HG02852 (cell line): ENCODE data around the gene B3GNT5.

Source experiments
- ATAC-seq: cut with Tn5 transposase; IDR thresholded peaks from one replicate; pipeline ENCODE4 v1.9.1; 2021; ENCODE audit warnings: mild to moderate bottlenecking, moderate library complexity; ENCODE audit not compliant: unreplicated experiment

The B3GNT5 gene, protein sequence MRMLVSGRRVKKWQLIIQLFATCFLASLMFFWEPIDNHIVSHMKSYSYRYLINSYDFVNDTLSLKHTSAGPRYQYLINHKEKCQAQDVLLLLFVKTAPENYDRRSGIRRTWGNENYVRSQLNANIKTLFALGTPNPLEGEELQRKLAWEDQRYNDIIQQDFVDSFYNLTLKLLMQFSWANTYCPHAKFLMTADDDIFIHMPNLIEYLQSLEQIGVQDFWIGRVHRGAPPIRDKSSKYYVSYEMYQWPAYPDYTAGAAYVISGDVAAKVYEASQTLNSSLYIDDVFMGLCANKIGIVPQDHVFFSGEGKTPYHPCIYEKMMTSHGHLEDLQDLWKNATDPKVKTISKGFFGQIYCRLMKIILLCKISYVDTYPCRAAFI

DNA sequence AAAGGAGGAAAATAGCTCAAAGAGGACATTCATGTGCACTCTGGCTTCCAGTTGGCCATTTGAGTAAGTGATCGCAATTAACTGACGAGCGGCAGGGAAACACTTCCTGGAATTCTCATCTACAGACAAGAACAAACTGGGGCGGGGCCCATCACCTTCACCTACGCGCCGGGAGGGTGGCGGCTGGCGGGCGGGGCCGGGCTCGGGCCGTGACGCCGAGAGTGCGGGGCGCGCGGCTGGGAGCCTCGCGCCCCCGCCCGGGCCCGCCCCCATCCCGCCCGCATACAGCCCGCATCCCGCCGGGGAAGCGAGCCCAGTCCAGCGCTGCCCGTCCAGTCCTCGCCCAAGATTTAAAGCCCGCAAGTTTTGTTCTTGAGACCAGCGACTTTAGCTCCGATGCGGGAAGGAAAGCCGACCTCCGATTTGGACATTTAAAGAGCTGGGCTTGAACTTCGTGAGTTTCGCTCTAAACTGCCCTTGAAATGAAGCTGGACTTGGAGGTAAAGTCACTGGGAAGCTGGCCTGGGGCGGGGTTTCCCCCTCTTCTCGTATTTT is at the start of gene B3GNT5:
Gene B3GNT5 (plus strand): TSS at position 281 of the 555 bp plus-strand sequence. CDS start 16,546 bp downstream, outside the sequence.
- no peak for ATAC-seq

- no peak for ATAC-seq
Measured at GRCh38 chr3:183203670-183204069, 49.4 kb upstream of the B3GNT5 start.

- no peak for ATAC-seq
Measured at GRCh38 chr3:183208260-183208659, 44.8 kb upstream of the B3GNT5 start.

DNA sequence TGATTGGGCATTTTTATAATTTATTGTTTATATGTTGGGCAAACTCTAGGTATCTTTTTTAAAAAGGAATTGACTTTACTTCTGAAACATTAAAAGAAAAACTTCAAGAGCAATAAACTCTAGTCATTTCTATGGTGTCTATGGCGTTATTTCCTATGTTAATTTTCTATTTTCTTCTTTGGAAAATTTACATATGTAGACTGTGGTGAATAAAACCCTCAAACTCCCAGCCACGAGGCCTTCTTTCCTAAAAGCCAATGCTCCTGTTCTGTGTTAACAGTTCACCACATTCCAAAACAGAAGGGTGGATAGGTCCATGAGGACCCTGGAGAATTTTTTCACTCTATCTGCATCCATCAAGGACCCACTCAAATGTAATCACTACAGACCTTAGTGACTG is 44.3 kb upstream of the B3GNT5 start:
- no peak for ATAC-seq

- ATAC-seq: no peak
Measured at GRCh38 chr3:183210341-183210740, 42.7 kb upstream of the B3GNT5 start.

DNA sequence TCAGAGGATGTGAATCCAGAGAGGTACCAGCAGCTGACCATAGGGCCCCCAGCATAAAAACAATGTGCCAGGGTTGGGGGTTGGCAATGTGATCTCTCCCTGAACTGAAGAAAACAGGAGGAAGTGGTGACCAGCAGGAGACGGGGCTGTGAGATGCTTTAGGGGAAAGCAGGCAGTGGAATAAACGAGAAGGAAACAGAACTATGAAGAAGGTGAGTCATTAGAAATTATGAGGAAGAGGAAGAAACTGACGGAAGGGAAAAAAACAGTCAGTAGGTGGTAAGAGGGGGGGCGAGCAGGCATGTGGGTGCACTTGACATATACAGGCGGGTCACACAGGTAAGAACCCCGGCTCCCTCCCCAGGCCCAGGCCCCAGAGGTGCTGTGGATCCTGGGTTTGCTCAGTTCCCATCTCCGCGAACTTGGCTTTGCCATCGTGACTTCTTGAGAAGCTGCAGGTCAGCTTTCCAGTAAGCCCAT is 42.2 kb upstream of the B3GNT5 start:
- no peak for ATAC-seq

- ATAC-seq: no peak
Measured at GRCh38 chr3:183211352-183211751, 41.7 kb upstream of the B3GNT5 start.

DNA sequence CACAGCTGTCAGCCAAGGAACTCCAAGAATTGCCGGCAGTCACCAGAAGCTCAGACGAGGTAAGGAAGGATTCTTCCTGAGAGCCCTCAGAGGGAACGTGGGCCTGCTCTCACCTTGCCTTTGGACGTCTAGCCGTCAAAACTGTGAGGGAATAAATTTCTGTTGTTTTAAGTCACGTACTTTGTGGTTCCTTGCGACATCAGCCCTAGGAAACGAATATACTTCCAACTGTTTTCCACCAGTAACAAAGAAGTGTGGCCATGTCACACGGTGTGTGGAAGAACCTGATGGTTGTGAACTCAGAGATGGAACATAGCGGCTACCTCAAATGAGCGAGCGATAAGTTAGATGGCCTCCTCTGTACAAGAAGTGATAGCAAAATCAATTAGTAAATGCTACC is 41.0 kb upstream of the B3GNT5 start:
- ATAC-seq: no peak

DNA sequence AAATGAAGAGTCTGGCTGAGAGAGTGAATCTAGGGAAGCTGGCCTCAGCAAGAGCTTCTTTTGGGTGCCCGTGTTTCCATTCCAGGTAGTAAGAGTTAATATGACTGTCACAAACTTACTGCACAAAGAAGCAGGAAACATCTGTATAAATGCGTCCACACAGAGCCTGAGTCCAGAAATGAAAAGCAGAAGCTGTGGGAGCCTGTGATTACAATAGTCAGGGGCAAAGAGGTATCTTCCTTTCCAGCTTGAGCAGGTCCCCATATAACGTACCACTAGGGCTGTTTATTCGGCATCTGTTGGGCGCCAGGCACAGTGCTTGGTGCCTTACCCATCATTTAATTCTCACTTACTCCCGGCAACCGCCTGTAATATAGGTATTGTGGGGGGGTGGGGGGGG is 40.5 kb upstream of the B3GNT5 start:
- ATAC-seq: no peak

DNA sequence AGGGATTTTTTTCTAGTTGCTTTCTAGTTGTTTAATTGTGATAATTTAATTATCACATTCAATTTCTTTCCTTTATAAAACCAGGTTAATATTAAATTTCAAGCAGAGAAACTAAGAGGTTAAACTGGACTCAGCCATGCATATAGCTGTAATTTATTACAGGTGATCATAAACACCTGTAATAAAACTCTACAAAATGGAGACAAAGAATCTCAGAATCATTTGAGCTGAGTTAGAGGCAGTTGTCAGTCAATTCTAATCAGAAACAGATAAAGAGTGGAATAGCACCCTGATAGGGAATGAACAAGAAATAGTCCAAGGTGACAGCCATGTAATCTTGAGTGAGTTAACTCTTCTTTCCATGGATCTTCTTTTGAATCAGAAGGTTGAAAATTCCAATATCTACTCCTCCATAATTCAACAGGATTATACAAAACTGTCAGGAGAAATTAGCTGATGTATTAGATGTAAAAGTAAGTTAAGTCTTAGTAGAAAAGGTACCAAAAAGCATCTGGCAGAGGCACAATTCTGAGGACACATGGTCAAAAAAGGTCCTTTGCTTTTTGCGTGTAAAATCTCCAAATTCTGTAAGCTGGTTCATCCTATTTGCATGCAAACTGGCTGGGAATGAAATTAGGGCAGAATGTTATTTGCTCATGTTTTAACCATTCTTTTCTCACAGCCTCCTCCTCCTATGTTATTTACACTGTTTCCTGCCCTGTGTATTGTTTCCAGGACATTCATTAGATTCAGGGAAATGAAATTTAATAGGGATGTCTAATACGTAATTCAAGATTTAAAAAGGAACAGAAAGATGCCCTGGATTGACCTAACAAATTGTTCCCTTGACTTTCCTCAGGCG is 39.4 kb upstream of the B3GNT5 start:
- no peak for ATAC-seq

- ATAC-seq: no peak
Measured at GRCh38 chr3:183214277-183214612, 38.8 kb upstream of the B3GNT5 start.

DNA sequence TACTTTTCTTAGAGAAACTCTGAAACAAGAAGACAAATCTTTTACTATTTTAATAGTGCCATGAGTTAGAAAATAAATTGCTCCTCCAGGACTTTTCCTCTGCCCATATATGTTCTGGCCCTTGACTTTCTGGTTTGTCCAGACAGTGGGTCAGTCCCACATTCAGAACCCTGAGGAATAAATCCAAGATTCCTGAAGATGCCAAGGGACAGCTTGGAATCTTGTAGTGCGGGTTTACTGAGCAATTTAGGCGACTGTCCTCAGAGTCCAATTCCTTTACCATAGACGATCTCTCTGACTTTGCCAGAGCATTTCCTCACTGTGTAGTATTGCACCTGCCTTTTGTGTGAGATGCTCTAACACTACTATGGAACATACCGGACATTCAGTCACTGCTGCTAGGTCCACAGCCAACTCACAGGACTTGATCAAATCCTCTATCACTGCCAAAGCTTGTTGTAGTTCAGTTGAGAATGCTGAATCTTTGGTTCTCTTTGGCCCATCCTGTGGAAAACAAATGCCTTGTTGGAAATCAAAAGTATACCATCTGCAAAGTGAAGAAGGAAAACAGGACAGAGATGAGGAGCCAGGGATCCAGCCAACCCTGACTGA is 37.4 kb upstream of the B3GNT5 start:
- no peak for ATAC-seq

- no peak for ATAC-seq
Measured at GRCh38 chr3:183217548-183218332, 35.3 kb upstream of the B3GNT5 start.

DNA sequence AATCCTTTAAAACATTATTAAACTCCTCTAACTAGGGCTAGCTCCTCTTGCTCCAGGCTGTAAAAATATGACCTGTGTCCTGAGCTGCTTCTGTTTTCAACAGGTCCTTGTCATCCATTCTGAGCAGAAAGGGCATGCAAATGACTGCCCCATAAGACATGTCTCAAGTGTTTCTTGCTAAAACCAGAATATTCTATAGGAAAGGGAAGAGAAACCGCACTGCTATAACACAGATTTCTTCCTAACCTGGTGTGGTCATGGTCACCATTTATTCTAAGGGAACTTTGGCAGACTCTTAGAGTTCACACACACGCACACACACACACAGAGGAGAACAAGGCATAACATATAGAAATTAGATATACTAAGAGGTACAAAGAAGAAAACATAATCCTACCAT is 34.2 kb upstream of the B3GNT5 start:
- ATAC-seq: no peak

DNA sequence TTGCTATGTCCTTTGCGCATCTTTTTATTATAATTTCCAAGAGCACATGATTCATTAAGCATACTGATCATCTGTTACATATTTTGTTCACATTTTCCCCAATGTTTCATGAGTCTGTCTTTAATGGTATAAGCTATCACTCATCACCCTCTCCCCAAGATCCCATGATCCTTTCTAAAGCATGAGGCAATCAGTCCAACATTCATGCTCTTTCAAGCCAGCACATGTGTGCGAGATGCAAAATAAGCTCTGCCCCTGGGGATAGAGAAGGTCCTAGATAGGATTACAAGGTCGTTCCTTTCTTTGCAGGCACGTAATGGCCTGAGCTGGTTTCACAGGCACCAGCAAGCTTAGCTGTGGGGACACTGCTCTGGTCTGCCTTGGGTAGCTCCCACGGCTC is 32.2 kb upstream of the B3GNT5 start:
- ATAC-seq: no peak

DNA sequence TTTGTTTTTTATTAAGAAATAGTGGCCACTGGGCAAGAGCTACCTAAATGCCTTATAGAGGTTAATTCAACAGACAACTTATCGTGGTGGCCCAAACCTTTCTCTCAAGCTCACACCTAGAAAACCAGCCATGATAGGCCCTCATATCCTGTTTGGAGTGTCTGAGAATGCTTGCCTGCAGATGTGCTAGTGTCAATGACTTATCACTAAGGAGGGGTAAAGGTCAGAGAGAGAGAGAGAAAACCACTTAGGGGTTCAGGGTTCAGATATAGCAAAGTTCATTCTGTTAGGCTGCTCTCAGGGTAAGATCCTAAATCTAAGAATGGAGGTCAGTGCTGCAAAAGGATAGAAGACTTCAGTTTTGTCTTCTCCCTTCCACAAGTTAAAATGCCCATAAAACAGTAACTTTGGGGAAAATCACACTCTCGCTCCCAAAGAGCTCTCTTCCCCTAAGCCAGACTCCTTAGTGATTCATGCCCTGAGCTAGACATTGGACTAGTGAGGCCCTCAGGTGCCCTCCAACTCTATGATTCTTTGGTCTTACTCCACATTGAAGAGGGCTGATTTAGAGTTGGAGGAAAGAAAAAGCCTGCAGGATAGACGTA is 30.3 kb upstream of the B3GNT5 start:
- no peak for ATAC-seq

DNA sequence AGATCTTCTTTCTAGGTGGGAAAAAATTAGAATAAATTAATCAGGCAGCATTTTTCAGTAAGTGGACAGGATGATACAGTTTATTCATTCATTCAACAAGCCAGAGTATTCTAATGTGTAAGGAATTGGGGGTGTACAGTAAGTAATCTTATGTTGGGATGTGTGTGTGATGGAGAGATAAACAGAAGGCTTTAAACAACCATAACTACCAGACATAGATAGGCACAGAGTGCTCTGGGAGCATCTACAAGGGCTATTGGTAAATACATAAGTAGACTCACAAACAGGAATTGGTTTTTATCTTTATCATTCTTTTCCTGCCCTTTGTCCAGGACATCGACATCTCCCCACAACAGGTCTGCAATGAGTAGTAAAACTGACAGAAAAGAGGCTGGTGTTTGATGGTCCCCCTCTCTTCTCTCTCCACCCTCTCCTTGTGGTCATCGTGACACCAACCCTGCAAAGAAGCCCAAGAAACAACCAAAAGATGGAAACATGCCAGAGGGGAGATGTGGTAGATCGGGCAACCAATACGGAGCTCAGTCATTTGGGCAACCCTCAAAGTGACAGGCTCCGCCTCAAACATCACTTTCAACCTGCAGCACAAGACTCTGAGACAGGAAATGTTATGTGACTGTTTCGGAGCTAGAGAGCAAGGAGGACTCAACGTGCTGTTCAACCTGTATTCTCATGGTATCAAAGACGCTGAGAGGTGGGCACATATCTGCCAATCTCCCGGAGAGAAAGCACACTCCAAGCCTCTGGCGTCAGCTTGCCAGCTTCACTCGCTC is 28.7 kb upstream of the B3GNT5 start:
- ATAC-seq: no peak

DNA sequence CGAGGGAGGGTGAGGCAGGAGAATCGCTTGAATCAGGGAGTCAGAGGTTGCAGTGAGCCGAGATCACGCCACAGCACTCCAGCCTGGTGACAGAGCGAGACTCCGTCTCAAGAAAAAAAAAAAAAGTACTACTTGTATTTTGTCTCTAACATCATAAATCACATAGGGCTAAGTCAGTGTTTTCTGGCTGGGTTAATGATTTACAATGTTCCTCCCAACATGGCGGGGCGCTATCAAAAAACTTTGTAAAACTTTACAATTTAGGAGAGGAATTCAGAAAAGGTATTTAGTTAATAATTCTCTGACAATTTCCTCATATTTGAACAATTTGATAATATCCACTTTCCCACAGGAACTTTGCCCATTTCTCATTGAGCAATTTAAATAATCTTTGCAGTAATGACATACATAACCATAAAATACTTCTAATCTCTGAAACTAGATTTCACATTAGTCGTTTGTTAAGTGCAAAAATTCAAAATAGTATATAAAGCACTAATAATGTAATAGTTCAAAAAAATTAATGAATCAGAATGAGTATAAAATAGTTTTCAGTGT is 26.6 kb upstream of the B3GNT5 start:
- no peak for ATAC-seq

GRCh38 chr3:183227586-183227985 is 25.5 kb upstream of the B3GNT5 start:
- ATAC-seq: no peak
